Effector memory CD8-positive, alpha-beta T cell (primary cell): ENCODE results near the gene PGM2L1.

Source experiments
- ATAC-seq: fragments of 150-1000 bp; cut with Tn5 transposase; replicated peaks from 2 replicates; pipeline ENCODE4 v1.10.0; 2021; ENCODE audit warnings: mild to moderate bottlenecking, moderate library complexity
- DNase-seq, 3 experiments: peaks; one replicate each; pipeline ENCODE4 v3.0.0; 2021
- H3K27ac Mint-ChIP-seq, 2 donors: one replicate each; pipeline ENCODE4 v1.8.0; 2022; ENCODE audit warnings: mild to moderate bottlenecking in 2 of 2, mixed read lengths in 2 of 2, moderate library complexity in 2 of 2
- H3K27me3 Mint-ChIP-seq, 2 donors: one replicate each; pipeline ENCODE4 v1.8.0; 2022; ENCODE audit warnings: mixed read lengths in 2 of 2
- H3K36me3 Mint-ChIP-seq: one replicate; pipeline ENCODE4 v1.8.0; 2022; ENCODE audit warnings: mild to moderate bottlenecking, moderate library complexity, mixed read lengths; ENCODE audit not compliant: insufficient read depth
- H3K4me1 Mint-ChIP-seq, 2 donors: one replicate each; pipeline ENCODE4 v1.8.0; 2022; ENCODE audit warnings: low read depth in 2 of 2, mixed read lengths in 2 of 2
- H3K4me3 Mint-ChIP-seq, 2 donors: one replicate each; pipeline ENCODE4 v1.8.0; 2022; ENCODE audit warnings: mild to moderate bottlenecking in 2 of 2, mixed read lengths in 2 of 2, moderate library complexity in 2 of 2
- H3K9me3 Mint-ChIP-seq, 2 donors: one replicate each; pipeline ENCODE4 v1.8.0; 2022; ENCODE audit warnings: mixed read lengths in 2 of 2
- total RNA-seq, 9 experiments: gene quantifications; one replicate each; lab custom pipeline; 2026; lab: John Stamatoyannopoulos, UW

Gene PGM2L1
- total RNA-seq, result 16.1 to 72.5 (median 64.5) reads per million in 9 experiments

DNA sequence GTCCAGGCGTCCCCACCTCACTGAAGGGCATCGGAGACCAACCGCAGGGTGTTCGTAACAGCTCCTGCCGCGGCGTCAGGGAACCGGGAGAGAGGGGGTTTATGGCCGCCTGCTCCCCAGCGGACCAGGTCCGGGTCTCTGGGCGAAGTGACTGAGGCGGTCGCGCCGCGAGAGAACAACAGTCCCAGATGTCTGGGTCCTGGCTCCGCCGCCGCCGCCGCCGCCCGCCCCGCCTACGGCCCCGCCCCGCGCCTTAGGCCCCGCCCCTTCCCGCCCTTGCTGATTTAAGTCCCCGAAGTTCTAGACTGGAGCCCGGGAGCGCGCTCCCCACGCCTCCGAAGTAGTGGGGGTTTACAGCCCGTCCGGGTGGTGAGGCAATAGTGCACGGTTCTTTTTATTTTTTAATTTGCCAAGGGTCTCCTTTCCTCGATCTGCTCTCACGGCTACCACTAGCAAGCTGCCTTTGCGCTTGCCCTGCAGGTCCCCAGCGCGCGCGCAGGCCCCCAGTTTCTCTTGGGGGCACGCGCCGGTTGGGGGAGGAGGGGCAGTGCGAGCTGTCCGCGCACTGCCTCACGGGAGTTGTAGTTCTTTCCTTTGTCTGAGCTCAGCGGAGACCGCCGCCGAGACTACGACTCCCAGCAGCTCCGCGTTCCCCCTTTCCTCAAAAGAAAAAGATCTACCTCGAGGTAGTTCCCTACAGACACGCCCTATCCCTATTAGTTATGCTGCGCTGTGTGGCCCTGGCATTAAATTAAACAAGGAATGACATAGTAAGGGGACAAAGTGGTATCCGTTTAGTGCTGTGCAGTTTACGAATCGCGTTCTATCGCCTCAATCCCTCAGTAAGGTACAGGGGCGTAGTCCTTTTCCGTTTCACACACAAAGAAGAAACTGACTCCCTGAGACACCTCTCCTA is at the start of gene PGM2L1:
PGM2L1 (minus strand) TSS at position 190 of the 916 bp plus-strand sequence. CDS start 272 bp downstream, outside the sequence.
- peak within 1 kb of the TSS; percentile 76 to 96 for H3K27ac Mint-ChIP-seq
- peak; percentile 87 for ATAC-seq
- peak; percentile 91 to 95 (median 93) for DNase-seq
- H3K4me3 Mint-ChIP-seq, result peak within 1 kb of the TSS; percentile 93 to 96
- no peaks in the 10 kb centered on the region for H3K27me3 Mint-ChIP-seq
- peaks cover 4% of the 10 kb centered on the region for H3K36me3 Mint-ChIP-seq
- no peaks in the 10 kb centered on the region for H3K9me3 Mint-ChIP-seq
- H3K4me1 Mint-ChIP-seq, result peaks cover 11 to 16% of the 10 kb centered on the region in 2 donors

DNA sequence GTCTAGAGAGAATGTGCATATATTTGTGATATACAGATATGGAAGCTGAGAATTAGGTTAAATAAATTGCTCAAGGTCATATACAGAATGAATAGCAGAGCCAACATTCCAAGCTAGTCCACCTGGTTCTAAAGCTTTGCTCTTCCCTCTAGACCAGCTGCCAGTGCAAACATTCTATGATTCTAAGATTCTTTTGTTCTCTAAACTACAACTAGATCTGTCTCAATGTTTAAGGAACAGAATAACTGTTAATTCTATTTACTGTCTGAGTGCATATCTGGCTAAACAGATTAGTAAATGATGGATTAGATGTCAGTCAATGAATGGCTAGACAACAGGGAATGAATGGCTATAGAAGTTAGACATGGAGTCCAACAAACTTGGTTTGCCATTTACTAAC is 49.5 kb upstream of the PGM2L1 start:
- no peaks in the 10 kb centered on the region for H3K9me3 Mint-ChIP-seq
- H3K4me1 Mint-ChIP-seq, result no peaks in the 10 kb centered on the region
- H3K27ac Mint-ChIP-seq, result no peak overlapping the region
- DNase-seq (no peak), ATAC-seq (no peak)
- peaks cover 24 to 41% of the 10 kb centered on the region in 2 donors for H3K27me3 Mint-ChIP-seq
- H3K36me3 Mint-ChIP-seq, result no peaks in the 10 kb centered on the region
- no peak overlapping the region for H3K4me3 Mint-ChIP-seq

DNA sequence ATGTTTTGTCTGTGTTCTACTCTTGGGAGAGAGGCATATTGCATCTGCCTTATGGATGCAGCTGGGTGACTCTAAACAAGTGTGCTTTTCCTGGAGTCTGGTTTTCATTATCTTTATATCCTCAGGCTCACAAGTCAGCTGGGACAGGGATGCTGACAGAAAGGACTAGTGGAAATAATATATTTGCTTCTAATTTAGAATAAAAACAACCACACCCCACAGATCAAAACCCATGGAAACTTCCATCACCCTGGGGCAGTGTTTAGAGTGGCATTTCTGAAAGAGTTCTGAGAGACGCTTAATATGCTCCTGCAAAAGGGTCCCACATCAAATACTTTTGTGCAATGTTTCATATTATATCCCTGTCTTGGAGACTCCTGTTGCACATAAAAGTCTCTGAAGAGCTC is 48.3 kb upstream of the PGM2L1 start:
- Mint-ChIP-seq H3K9me3 (no peaks in the 10 kb centered on the region), H3K36me3 (no peaks in the 10 kb centered on the region), H3K27me3 (peaks cover 13 to 32% of the 10 kb centered on the region in 2 donors), H3K4me3 (no peak overlapping the region), H3K27ac (no peak overlapping the region), H3K4me1 (no peaks in the 10 kb centered on the region)
- no peak for ATAC-seq
- no peak for DNase-seq

DNA sequence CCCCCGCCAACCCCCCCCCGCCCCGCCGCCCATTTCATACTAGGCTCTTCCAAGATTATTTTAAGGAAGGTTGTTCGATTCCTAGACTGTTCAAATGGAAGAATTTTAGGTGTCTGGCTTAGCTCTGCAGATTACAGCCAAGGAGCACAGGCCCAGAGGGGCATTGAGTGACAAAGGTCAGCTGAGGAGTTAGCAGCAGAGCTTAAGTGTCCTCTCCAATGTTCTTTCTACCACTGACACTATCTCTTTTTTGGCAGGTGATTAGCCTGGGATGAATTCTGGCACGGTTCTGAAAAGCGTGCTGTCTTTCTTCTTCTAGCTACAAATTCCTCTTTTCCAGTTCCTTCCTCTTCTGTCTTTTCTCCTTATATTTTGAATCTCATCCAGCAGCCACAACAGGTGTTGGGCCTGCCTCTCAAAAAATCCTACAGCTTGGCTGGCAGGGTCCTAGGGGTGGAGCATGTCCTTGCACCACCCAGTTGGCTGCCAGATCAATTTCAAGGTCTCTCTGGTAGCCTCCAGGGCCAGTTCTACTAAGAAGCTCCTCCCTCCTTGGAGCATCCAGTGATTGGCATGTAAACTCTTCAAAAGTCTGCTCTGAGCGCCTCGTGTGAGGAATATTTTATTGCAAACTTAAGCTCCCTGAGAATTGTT is 46.1 kb upstream of the PGM2L1 start:
- Mint-ChIP-seq H3K9me3 (no peaks in the 10 kb centered on the region), H3K4me3 (no peak overlapping the region), H3K4me1 (no peaks in the 10 kb centered on the region), H3K36me3 (no peaks in the 10 kb centered on the region), H3K27ac (no peak overlapping the region), H3K27me3 (peaks cover 13 to 32% of the 10 kb centered on the region in 2 donors)
- no peak for DNase-seq
- no peak for ATAC-seq

DNA sequence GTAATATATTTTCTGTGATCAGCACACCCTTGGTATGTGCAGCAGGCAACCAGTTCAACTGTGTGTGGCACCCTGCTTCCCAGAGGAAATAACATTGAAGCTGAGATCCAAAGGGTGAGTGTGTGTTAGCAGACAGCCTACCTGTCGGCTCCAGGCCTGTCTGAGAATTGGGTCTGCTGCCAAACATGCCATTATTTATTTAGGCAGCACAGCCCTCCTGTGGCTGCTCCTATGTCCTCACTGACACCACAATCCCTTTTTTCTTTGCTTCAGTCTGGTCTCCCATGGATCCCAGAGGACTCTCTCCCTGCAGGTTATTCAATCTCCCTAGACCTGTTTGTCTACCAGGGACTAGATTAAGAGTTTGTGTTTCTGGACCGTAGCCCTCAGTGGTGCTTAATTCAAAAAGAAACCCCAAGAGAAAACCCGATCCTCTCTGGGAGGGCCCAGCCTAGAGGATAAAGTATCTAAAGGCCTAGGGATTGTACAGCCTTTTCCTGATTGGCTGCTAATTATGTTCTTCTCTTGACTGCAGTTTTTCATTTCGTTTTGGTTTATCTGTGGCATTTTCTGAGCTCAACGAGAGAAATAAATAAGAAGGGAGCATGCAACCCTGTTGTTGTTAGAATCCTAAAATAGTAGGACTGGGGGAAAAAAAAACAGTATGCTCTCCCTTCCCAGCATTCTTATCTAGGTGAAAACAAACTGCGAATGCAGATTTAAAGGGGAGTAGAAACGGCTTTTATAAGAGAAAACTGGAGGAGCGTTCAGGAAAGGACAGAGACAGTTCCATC is 45.0 kb upstream of the PGM2L1 start:
- Mint-ChIP-seq H3K27me3 (peaks cover 13 to 32% of the 10 kb centered on the region in 2 donors), H3K36me3 (no peaks in the 10 kb centered on the region), H3K27ac (no peak overlapping the region), H3K4me1 (no peaks in the 10 kb centered on the region), H3K9me3 (no peaks in the 10 kb centered on the region), H3K4me3 (no peak overlapping the region)
- DNase-seq (no peak), ATAC-seq (no peak)

DNA sequence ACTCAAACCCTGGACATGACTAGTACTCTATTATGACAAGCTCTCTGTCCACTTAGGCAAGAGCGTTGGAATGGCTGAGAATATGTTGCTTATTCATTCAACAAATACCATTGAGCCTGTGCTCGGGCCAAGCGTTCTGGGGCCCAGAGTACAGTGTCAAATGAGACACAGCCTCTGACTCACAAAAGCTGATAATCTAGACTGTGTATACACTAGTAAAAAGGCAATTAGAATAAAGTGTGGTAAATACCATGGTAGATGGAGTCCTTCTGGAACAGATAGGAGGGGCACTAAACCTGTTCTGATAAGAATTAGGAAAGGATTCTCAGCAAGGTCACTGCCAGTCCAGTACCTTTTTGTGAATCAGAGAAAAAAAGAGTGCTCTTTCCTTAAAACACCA is 44.4 kb upstream of the PGM2L1 start:
- Mint-ChIP-seq H3K27ac (no peak overlapping the region), H3K9me3 (no peaks in the 10 kb centered on the region)
- no peak for ATAC-seq

DNA sequence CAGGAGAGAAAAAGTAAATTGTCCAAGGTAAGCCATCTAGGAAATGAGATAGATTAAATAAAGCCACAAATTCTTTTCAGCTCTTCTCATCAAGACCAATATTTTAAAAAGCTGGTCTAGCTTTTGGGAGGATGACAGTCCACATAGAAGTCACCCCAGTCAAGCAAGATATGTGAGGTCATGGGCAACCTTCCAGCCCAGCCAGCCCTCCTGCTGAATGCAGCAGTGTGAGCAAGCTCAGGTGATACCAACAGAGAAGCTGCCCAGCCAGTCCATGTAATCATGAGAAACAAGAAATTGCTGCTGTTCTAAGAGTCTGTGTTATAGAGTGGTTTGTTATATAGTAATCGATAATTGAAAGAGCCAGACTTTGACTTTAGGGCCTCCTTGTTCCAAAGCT is 40.4 kb upstream of the PGM2L1 start:
- Mint-ChIP-seq H3K36me3 (no peaks in the 10 kb centered on the region), H3K9me3 (no peaks in the 10 kb centered on the region)
- ATAC-seq, result no peak

More for the DNA sequence above, 44.4 kb upstream of the PGM2L1 start:
- no peaks in the 10 kb centered on the region for H3K36me3 Mint-ChIP-seq
- no peaks in the 10 kb centered on the region for H3K4me1 Mint-ChIP-seq
- H3K27me3 Mint-ChIP-seq, result peaks cover 13 to 32% of the 10 kb centered on the region in 2 donors
- no peak overlapping the region for H3K4me3 Mint-ChIP-seq
- DNase-seq, result no peak

DNA sequence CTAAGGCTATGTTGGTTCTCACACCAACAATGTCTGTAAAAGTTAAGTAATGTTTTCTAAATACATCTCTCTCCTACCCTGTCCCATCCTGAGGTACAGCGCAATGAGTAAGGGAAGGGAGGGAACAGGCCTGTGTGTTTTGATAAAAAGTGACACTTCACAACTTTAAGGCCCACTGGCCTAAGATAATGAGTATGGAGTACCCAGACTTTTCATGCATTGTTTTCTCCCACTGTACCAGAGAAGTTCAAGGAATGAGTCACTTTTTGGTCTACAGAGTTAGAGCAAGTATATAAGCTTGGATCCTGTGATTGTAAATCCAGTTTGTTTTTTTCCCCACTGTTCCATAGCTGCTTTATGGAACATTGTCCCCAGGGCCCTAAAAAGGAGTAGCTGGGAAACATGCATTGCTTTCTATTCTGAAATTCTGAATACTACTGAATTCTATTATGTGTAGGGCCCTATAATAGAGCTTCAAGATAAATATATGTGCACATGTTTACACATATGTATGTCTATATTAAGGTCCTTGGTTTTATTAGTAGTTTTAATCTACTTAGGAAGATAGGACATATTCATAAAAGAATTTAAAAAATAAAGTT is 39.3 kb upstream of the PGM2L1 start:
- H3K27me3 Mint-ChIP-seq, result peaks cover 6 to 21% of the 10 kb centered on the region in 2 donors
- no peak for ATAC-seq

More for the DNA sequence above, 40.4 kb upstream of the PGM2L1 start:
- Mint-ChIP-seq H3K27me3 (peaks cover 12 to 21% of the 10 kb centered on the region in 2 donors), H3K4me1 (no peaks in the 10 kb centered on the region), H3K27ac (no peak overlapping the region), H3K4me3 (no peak overlapping the region)
- DNase-seq, result no peak

DNA sequence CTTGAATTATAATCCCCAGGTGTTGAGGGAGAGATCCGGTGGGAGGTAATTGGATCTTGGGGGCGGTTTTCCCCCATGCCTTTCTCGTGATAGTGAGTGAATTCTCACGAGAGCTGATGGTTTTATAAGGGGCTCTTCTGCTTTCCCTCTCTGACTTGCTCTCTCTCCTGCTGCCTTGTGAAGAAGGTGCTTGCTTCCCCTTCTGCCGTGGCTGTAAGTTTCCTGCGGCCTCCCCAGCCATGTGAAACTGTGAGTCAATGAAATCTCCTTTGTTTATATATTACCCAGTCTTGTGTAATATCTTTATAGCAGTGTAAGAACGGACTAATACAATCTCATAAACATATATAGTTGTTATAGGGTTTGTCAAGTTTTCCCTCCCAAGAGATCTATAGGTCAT is 36.3 kb upstream of the PGM2L1 start:
- ATAC-seq, result no peak
- Mint-ChIP-seq H3K9me3 (no peaks in the 10 kb centered on the region), H3K36me3 (no peaks in the 10 kb centered on the region), H3K4me1 (peaks cover 0 to under 1% of the 10 kb centered on the region in 2 donors), H3K4me3 (no peak overlapping the region), H3K27me3 (peaks cover 6 to 28% of the 10 kb centered on the region in 2 donors), H3K27ac (no peak overlapping the region)
- DNase-seq, result no peak

More for the DNA sequence above, 39.3 kb upstream of the PGM2L1 start:
- Mint-ChIP-seq H3K4me3 (no peak overlapping the region), H3K27ac (no peak overlapping the region), H3K4me1 (no peaks in the 10 kb centered on the region), H3K9me3 (no peaks in the 10 kb centered on the region), H3K36me3 (no peaks in the 10 kb centered on the region)
- no peak for DNase-seq

DNA sequence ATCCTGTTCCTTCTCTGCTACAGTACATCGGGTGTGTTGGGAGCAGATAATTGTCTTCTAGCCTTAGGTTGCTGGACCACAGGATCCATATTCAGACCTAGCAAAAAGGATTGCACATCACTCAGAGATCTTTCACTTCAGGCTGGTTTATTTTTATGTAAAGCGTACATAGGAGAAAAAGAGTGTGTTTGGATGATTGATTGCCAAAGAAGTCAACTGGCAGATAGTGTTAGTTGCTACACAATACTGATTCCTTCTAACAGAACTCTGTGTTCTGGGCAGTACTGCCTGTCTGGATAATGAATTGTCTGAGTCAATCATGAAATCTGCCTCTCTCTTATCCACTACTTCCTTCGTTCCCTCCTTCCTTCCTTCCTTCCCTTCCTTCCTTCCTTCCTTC is 31.0 kb upstream of the PGM2L1 start:
- no peaks in the 10 kb centered on the region for H3K9me3 Mint-ChIP-seq
- peaks cover 0 to 2% of the 10 kb centered on the region in 2 donors for H3K4me1 Mint-ChIP-seq
- no peak for ATAC-seq
- H3K27me3 Mint-ChIP-seq, result peaks cover 0 to 25% of the 10 kb centered on the region in 2 donors
- no peak overlapping the region for H3K4me3 Mint-ChIP-seq
- no peaks in the 10 kb centered on the region for H3K36me3 Mint-ChIP-seq
- DNase-seq, result no peak
- no peak overlapping the region for H3K27ac Mint-ChIP-seq

DNA sequence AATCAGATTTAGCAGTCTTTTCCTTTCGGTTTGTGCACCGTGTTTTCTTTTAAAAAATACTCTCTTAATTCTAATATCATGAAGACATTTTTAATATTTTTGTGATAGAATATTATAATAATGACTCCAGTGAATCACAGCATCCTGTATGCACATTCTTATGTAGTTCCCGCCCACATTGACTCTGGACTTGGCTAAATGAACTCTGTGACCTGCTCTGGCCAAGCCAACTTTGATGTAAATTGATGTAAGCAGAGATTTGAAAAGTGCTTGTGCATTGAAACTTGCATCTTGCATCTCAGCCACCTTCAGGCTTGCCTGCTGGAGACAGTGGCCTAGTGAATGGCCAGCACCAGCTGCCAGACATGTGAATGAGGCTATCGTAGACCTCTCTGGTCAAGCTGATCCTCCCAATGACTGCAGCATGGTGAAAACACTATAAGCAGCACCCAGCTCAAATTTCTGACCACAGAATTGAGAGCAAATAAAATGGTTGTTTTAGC is 29.2 kb upstream of the PGM2L1 start:
- Mint-ChIP-seq H3K36me3 (no peaks in the 10 kb centered on the region), H3K9me3 (no peaks in the 10 kb centered on the region), H3K27ac (no peak overlapping the region), H3K4me3 (no peak overlapping the region), H3K4me1 (peaks cover 0 to 2% of the 10 kb centered on the region in 2 donors), H3K27me3 (peaks cover 0 to 15% of the 10 kb centered on the region in 2 donors)
- DNase-seq (no peak), ATAC-seq (no peak)

DNA sequence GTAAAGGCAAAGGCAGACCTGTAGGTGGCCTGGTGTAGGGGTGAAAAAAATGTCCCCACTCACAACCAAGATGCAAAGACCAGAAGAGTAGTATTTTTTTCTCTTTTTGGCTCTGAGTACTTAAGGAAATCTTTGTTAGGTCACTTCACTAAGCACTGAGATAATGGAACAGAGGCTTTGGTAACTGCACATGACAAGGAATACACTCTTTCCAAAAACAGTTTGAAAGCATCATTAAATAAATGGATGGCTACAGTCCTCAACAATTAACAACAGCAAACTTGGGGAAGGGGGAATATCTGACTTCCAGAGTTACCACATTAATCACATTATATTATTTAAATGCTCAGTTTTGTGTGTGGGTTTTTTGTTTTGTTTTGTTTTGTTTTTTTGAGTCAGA is 26.9 kb upstream of the PGM2L1 start:
- DNase-seq (no peak), ATAC-seq (no peak)
- Mint-ChIP-seq H3K27ac (no peak overlapping the region), H3K27me3 (peaks cover 6 to 22% of the 10 kb centered on the region in 2 donors), H3K4me3 (no peak overlapping the region), H3K9me3 (no peaks in the 10 kb centered on the region), H3K36me3 (no peaks in the 10 kb centered on the region), H3K4me1 (peaks cover 0 to 2% of the 10 kb centered on the region in 2 donors)

DNA sequence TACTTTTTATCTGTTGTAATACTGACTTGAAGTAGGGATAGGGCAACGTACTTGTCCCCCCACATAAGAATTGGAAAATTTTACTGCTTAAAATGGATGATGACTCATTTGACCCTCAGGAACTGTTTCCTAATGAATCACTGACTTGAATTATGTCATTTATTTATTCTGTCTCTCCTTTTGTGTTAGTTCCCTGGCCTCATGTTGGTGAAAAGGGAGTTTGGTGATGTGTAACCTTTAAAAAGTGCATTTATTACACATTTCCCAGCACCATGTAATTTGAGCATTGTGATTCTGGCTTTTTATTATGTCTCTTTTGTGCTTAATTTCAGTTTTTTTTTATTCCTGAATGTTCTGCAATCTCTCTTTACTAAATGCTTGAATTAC is 20.3 kb upstream of the PGM2L1 start:
- Mint-ChIP-seq H3K27me3 (peaks cover 12 to 13% of the 10 kb centered on the region in 2 donors), H3K36me3 (no peaks in the 10 kb centered on the region), H3K4me3 (no peak overlapping the region), H3K27ac (no peak overlapping the region), H3K4me1 (no peaks in the 10 kb centered on the region), H3K9me3 (no peaks in the 10 kb centered on the region)
- ATAC-seq (no peak), DNase-seq (no peak)
